Endothelial cell of umbilical vein (primary cell): ENCODE measurements around the gene USP11.

Experiments used
- EZH2 ChIP-seq: IDR thresholded peaks from 2 replicates; pipeline ENCODE4 v1.6.1; 2012; ENCODE audit warnings: borderline replicate concordance, low read depth, mild to moderate bottlenecking, moderate library complexity, low read length, inconsistent platforms; ENCODE audit not compliant: severe bottlenecking
- JUN ChIP-seq: IDR thresholded peaks from 2 replicates; pipeline ENCODE4 v1.6.1; 2011; ENCODE audit warnings: borderline replicate concordance, low read depth; ENCODE audit not compliant: insufficient read length, insufficient read depth
- MAX ChIP-seq: IDR thresholded peaks from 2 replicates; pipeline ENCODE4 v1.6.1; 2011; ENCODE audit not compliant: insufficient read depth, insufficient read length
- MYC ChIP-seq: IDR thresholded peaks from one replicate; pipeline ENCODE4 v1.6.1; 2011; ENCODE audit warnings: mild to moderate bottlenecking, low read depth, low read length
- POLR2A ChIP-seq: IDR thresholded peaks from 2 replicates; pipeline ENCODE4 v1.6.1; 2012; ENCODE audit warnings: low read depth, mild to moderate bottlenecking, control low read depth, low read length
- POLR2AphosphoS5 ChIP-seq: IDR thresholded peaks from 2 replicates; pipeline ENCODE4 v1.6.1; 2012; ENCODE audit warnings: low read depth, mild to moderate bottlenecking, control low read depth, low read length, moderate library complexity; ENCODE audit not compliant: insufficient read depth
- TF ChIP-seq, protein P1 (sequence below), 2 donors: IDR thresholded peaks; 1 replicate in 1 of 2; 2 replicates in 1 of 2; pipeline ENCODE4 v1.5.1; 2011; ENCODE audit warnings: low read length in 2 of 2, mild to moderate bottlenecking in 2 of 2, moderate library complexity in 2 of 2, control low read depth in 1 of 2, inconsistent platforms in 1 of 2, low read depth in 1 of 2; ENCODE audit not compliant: insufficient read depth in 1 of 2; ENCODE audit errors: extremely low read depth in 1 of 2

DNA sequence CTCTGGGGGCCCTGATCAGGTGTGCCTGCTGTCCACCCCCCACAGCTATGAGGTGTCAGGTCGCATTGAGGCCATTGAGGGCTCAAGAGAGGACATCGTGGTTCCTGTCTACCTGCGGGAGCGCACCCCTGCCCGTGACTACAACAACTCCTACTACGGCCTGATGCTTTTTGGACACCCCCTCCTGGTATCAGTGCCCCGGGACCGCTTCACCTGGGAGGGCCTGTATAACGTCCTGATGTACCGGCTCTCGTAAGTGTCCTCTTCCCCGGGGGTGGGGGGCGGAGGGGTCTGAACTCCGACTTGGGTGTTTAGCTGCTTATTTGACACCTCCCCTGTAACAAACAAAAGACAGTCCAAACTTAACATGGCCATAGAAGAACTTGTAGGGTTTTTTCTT, 10.5 kb downstream of the USP11 start:
- TF ChIP-seq, protein P1, sequence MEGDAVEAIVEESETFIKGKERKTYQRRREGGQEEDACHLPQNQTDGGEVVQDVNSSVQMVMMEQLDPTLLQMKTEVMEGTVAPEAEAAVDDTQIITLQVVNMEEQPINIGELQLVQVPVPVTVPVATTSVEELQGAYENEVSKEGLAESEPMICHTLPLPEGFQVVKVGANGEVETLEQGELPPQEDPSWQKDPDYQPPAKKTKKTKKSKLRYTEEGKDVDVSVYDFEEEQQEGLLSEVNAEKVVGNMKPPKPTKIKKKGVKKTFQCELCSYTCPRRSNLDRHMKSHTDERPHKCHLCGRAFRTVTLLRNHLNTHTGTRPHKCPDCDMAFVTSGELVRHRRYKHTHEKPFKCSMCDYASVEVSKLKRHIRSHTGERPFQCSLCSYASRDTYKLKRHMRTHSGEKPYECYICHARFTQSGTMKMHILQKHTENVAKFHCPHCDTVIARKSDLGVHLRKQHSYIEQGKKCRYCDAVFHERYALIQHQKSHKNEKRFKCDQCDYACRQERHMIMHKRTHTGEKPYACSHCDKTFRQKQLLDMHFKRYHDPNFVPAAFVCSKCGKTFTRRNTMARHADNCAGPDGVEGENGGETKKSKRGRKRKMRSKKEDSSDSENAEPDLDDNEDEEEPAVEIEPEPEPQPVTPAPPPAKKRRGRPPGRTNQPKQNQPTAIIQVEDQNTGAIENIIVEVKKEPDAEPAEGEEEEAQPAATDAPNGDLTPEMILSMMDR (IDR thresholded peaks at IDR 0.05; ENCODE audit: extremely low read depth in 1 of 2, insufficient read depth in 1 of 2, low read depth in 1 of 2, low read length in 2 of 2), result no peak
- no peak for TF ChIP-seq POLR2AphosphoS5
- no peak for TF ChIP-seq EZH2
- no peak for TF ChIP-seq MYC
- TF ChIP-seq POLR2A, result no peak
- no peak for TF ChIP-seq MAX
- TF ChIP-seq JUN, result no peak
